GM19035 (cell line): ENCODE data around the gene MGAT3.

ENCODE experiments used
- ATAC-seq: cut with Tn5 transposase; IDR thresholded peaks from one replicate; pipeline ENCODE4 v1.9.1; 2021; ENCODE audit not compliant: unreplicated experiment

Gene MGAT3

DNA sequence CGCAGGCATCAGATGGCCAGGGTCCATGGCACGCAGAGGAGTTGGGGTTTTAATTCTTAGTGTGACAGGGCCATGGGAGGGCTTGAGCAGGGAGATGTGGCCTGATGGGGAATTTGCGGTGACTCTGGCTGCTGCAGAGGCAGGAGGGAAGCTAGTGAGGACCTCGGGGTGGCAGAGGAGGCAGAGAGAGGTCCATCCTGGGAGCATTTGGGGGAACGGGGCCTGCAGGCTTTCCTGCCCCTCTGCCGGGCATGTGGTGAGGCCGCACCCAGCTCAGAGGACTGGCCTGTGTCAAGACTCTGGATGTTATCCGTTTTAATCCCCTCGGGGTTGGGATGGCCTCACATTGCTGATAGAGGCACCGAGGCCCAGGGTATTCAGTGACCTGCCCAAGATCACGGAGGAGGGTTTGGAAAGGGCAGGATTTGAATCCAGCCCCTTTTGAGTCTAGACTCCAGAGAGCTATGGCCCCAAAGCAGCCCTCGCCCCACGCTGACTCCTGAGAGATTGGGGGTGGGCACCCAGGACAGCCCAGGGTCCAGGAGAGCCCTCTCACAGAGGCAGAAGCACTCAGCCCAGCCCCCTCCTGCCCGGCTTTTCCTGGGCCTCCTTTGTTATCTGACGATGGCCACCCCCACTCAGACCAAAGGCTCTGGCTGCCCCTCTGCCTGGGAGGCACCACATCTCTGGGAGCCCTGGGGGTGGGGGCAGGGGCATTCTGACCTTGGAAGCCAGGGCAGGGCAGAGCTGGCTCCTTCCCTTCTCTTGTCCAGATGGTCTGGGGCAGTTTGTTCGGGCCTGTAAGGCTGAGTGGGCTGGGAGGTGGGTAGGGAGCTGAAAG lies 13.9 kb downstream of the MGAT3 start:
- ATAC-seq: no peak

DNA sequence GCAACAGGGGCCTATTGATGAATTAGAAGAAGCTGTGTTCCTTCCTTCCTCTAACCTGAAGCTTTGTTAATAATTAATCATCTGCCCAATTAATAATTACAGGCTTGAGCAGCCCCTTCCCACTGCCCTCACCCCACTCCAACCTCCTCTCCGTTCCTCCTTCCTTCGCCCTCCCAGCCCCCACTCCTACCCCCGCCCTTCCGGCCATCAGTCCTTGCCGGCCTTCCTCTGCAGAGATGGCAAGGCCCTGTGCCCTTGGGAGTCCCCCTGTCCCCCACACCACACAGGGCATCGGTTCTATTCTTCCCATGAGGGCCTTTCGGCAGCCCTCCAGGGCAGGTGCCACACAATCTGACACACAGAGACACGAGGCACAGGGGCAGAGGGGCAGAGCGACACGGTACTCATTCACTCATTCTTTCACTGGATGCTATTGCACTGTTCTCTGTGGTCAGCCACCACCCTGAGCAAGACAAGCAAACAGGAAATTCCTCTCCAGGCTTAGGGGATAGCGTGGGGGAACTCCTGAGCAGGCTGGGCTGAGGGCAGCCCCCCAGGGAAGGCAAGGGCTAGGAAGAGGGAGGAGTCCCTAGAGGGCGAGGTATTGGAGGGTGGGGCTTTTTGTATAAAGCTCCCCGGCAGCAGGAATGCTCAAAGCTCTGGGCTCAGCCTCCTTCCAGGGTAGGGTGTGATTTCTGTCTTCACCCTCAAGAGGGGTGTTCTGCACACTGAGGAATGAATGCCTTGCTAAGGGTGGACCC lies 14.7 kb downstream of the MGAT3 start:
- no peak for ATAC-seq

DNA sequence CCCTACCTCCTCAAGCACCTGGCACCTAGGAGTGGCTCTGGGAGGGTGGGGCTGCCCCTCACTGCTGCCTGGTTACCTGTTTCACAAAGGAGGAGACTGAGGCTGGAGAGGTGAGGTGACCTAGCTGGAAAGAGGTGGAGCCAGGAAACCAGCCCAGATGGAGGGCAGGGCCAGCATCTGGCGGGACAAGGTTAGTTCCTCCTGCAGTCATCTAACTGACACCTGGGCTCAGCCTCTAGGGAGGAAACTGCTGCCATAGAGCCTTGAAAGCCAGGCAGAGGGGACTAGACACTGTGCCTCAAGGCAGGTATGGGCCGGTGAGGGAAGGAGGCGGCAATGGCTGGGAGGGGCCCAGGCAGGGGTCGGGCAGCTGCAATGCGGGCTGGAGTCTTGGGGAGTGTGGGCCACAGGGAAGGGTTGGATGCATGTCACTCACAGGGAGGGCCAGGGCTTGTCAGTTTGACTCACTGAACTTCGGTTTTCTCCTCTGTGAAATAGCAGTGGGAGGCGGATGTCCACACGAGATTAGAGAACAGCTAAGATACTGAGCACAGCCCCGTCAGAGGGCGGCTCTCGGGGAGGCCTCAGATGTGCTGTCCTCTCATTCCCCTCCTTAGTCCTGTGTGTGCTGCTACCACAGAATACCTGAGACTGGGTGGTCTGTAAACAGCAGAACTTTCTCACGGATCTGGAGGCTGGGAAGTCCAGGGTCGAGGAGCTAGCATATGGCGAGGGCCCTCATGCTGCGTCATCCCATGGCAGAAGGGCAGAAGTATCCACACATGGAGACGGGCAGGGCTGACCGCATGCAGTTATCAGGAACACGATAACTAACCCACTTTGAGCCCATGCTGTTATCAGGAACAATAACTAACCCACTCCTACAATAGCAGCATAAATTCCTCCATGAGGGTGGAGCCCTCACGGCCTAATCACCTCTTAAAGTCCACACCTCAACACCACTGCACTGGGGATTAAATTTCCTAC lies 16.1 kb downstream of the MGAT3 start:
- no peak for ATAC-seq

DNA sequence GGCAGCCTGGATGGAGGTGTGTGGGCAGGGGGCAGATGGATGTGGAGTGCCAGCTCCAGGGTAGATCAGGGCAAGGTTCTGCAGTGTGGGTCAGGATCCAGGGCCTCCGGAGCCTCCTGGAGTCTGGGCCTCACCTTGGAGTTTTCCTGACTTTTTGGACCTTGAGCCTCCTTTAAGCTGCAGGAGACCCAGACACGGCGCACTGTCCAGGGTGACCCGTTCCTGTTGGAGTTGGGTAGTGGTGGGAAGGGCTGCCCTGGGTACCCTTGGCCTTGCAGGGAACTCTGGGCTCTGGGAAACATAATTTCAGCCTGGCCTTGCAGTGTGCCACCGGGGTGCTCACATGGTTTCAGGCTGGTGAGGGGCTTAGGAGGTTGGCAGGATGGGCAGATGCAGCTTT lies 17.0 kb downstream of the MGAT3 start:
- no peak for ATAC-seq

DNA sequence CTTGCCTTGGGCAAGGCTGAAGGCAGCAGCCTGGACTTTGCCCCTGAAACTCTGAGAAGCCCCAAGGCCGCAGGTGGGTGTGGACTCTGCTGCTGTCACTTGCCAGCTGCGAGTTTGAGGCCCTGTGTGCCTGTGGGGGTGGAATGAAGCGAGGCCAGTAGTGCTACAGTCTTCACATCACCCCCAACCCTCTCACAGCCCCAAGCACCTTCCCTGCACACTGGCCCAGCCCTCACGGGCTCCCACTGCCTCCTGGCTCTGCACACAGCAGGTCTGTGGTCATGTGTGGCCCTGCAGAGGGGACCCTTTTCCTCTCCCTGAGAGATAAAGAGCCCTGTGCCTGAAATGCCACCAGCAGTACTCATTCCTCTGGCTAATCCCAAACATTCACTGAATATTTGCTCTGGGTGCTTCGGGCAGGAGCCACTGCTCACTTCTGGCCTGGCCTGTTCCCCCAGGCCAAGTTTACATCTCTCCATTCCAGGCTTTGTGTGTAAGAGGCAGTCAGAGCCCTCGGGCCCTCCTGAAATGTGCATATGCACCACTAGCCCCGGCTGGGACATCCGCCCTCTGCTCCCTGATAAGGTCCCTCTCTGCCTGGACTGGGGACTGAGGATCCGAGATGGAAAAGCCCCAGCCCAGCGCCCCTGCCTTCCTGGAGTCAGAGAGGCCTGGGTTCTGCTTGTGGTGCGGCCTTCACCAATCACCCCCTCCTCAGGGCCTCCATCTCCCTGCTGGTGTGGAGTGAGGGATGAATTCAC lies 17.7 kb downstream of the MGAT3 start:
- no peak for ATAC-seq

DNA sequence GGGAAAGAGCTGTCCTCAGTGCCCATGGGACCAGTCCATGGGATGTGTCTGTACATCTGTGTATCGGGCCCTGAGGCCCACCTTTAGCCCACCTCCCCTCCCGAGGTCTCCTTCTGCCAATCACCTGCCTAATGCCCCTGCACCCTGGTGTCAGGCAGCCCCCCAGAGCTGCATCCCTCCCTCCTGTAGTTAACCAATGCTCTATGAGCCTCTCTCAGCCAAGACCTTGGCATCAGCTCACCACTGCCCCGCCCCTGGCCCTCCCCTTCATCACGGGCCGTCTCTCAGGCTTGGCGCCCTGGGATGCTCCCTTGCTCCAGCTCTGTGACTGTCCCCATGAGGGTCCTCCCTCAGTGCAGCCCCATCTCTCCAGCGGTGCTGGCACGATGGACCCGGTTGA lies 18.5 kb downstream of the MGAT3 start:
- no peak for ATAC-seq

DNA sequence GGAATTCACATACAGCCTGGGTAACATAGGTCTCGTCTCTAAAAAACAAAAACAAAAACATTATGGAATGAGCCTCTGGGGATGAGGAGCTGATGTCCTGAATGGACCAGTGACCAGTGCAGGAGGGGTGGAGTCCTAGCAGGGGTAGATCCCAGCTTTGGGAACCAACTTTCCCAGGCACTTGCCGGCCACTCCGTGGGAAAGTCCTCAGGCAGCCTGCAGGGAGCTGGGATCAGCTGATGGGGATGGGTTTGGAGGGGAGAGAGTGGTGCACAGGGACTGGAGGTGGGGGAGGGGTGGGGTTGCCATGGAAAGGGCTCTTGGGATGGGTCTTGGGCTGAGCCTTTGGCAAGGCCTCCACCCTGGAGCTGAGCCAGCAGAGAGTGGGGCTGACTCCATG lies 19.1 kb downstream of the MGAT3 start:
- ATAC-seq: no peak

DNA sequence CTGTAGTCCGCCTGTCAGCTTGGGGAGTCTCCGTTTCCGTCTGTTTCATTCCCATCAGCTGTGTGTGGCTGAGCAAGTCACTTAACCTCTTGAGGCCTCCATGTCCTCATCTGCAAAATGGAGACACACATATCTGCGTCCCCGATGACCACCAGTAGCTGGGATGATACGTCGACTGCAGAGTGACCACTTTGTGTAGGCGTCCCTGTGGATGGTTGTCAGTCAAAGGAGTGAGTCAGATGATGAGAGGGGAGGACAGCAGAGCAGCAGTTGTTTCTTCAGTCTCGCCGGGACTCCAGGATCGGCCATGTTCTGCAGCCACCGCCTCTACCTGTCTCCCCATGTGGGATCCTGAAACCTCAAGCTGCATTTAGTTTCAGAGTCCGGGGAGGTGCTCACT lies 19.9 kb downstream of the MGAT3 start:
- no peak for ATAC-seq

DNA sequence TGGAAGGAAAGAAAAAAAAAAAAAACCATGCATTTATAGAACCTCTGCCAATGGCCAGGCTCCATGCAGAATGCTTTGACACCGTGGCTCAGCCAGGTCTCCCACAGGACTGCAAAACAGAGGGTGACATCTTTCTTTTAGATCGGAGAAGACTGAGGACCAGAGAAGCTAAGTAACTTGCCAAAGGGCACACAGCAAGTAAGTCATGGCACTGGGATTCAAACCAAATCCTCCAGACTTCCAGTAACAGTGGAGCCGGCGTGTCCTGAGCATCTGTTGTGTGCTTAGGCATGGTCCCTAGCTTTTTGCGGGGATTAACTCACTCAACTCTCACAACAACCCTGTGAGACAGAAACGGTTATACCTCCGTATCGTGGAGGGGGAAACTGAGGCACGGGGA lies 20.7 kb downstream of the MGAT3 start:
- ATAC-seq: no peak

DNA sequence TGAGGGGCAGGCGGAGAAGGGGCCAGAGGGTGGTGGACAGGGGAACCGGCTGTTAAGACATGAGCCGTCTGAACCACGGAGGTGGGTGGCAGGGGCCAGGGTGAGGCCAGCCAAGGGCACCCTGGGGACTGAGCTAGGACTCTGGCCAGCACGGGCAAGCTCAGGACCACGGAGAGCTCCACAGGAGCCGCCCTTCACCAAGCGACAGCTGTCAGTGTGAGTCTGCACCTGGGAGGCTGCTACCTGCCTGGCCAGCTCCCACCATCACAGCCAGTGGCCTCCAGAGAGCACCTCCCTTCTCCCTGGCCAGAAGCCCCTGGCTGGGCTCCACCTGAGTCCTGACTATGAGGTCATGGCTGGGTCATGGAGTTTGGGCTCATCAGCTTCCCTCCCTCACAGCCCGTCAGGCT lies 21.6 kb downstream of the MGAT3 start:
- no peak for ATAC-seq

DNA sequence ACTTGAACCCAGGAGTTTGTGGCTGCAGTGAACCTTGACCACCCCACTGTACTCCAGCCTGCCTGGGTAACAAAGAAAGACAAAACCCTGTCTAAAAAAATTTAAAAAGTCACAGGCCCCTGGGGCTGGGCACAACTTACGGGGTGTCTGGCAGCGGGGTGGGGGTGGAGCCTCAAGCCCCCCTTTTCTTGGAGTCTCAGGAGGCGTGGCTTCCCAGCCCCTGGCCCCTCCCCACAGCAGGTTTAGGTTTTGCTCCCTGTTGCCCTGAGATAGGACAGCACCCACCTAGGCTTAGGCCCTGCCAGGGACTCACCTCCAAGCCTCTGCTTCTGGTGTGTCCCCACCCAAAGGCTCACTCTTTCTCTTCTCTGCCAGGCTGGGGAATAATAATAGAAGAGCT lies 22.4 kb downstream of the MGAT3 start:
- no peak for ATAC-seq

DNA sequence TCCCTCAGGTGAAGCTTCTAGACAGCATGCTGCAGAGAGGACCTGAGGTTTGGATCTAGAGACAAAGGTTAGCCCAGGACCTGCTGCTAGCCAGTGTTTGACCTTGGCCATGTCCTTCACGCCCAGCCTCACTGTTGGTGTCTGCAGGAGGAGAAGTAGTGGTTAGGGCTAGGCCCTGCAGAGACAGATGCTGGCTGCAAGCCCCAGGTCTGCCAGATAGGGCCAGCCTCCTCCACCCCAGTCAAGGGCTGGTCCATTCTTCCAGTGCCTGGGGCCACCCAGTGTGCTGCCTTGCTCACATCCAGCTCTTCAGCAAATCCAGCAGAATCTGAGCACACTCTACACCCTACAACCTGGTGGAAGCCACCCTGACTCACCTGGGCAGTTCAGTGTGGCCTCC lies 23.7 kb downstream of the MGAT3 start:
- ATAC-seq: no peak

DNA sequence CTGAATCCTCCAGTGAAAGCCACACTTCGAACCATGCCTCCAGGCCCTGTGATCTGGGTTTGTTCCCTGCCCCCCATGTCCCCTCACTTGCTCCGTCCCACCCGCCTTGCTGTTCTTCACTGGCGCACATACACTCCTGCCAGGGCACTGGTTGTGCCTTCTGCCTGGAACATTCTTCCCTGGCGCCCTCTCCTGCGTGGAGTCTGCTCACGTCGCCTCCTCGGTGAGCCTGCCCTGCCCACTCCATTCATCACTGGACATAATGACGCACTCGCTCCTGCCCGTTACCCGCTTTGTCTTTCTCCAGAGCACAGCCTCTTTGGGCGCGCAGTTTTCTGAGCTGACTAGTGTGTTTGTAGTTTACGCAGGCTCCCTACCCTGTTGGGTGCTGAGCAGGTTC lies 24.2 kb downstream of the MGAT3 start:
- no peak for ATAC-seq

DNA sequence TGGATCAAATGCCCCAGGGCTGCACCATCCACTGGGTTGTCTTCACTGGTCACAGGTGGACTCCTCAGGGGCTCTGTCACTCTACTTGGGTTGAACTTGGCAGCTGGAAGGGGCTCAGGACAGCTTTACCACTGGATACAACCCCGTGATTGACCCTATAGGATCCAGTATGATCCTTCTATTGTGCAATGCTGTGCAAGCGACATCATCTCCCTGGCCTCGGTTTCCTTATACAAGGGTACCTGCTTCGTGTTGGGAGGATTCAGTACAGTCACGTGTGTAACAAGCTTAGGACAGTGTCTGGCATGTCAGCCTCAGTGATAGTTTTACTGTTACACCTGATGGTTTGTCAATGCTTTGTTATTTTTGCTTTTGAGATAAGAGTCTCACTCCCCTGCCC lies 24.8 kb downstream of the MGAT3 start:
- no peak for ATAC-seq

DNA sequence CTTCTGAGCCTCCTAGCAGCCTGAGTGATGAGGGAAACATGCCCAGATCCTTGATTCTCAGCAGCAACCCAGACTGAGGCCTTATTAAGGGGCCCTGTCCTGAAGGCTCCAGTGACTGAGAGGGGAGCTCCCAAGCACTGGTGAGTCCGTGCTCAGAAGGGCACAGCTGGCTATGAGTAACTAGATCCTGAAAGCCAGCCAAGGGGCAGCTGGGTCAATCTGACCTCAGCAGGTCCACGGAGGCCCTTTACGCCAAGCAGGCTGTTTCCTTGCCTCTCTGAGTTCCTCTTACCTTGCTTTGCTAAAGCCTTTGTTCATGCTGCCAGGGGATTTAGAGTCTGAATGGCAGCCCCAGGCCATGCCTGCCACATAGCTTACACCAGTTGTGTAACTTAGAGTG lies 26.0 kb downstream of the MGAT3 start:
- ATAC-seq: no peak

DNA sequence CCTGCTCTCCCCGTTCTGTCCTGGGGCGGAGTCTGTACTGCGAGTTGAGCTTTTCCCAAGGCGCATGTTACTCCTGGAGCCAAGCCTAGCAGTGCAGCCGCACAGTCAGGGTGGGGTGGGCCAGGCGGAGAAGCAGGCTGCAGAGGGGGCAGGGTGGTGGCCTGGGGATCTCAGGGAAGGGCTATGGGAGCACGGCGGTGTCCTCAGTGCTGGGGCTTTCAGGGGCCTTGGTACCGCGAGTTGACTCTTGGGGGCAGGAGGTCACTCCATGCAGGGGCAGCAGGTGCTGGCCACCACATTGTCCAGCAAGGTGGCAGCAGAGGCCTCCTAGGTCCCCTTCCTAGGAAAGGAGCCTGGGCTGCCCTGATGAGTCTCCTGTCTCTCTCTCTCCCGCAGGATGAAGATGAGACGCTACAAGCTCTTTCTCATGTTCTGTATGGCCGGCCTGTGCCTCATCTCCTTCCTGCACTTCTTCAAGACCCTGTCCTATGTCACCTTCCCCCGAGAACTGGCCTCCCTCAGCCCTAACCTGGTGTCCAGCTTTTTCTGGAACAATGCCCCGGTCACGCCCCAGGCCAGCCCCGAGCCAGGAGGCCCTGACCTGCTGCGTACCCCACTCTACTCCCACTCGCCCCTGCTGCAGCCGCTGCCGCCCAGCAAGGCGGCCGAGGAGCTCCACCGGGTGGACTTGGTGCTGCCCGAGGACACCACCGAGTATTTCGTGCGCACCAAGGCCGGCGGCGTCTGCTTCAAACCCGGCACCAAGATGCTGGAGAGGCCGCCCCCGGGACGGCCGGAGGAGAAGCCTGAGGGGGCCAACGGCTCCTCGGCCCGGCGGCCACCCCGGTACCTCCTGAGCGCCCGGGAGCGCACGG lies 30.4 kb downstream of the MGAT3 start:
- no peak for ATAC-seq

DNA sequence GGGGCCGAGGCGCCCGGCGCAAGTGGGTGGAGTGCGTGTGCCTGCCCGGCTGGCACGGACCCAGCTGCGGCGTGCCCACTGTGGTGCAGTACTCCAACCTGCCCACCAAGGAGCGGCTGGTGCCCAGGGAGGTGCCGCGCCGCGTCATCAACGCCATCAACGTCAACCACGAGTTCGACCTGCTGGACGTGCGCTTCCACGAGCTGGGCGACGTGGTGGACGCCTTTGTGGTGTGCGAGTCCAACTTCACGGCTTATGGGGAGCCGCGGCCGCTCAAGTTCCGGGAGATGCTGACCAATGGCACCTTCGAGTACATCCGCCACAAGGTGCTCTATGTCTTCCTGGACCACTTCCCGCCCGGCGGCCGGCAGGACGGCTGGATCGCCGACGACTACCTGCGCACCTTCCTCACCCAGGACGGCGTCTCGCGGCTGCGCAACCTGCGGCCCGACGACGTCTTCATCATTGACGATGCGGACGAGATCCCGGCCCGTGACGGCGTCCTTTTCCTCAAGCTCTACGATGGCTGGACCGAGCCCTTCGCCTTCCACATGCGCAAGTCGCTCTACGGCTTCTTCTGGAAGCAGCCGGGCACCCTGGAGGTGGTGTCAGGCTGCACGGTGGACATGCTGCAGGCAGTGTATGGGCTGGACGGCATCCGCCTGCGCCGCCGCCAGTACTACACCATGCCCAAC lies 31.2 kb downstream of the MGAT3 start:
- ATAC-seq: no peak

DNA sequence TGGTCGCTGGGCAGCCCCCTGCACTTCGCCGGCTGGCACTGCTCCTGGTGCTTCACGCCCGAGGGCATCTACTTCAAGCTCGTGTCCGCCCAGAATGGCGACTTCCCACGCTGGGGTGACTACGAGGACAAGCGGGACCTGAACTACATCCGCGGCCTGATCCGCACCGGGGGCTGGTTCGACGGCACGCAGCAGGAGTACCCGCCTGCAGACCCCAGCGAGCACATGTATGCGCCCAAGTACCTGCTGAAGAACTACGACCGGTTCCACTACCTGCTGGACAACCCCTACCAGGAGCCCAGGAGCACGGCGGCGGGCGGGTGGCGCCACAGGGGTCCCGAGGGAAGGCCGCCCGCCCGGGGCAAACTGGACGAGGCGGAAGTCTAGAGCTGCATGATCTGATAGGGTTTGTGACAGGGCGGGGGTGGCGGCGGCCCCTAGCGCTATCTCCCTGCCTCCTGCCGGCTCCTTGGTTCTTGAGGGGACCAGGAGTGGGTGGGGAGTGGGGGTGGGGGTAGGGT lies 31.8 kb downstream of the MGAT3 start:
- ATAC-seq: no peak
